ENCODE results near the gene CUL4A.
"Not testable (repeated sequence)": the region's sequence is repeated elsewhere in the genome, so short reads cannot be mapped to it uniquely, and the experiment has no call there.

CUL4A gene

DNA sequence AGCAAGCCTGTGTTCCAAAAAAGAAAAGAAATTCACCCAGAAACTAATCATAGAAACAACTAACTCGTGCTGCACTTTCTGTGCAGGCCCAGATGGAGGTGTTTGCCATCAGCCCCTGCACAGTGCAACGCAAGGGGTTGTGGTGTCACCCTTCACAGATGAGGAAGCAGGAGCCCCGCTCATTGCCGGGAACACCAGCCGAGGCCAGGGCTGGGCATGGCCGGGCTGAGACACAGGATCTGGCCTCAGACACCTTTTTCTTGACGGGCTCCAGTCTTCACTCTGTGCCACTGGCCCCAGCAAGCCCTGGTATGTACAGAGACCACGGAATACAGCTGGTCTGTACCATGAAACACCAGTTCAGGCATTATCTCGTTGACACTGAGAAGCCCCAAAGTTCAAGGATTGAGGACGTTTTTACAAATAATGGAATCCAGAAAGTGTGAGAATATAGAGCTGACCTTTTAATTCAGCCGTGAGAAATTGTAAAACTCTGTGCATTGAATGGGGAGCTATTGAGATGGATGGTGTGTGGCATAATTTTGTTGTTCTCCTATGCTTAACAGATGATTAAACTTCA is 43.2 kb downstream of the CUL4A start:
- H3K9me3 ChIP-seq (ENCODE audit: control insufficient read depth, insufficient read depth, low read depth, low read length) = no peaks in the 10 kb centered on the region
- no peaks in the 10 kb centered on the region for H3K4me1 ChIP-seq (ENCODE audit: control insufficient read depth, insufficient read depth, low read length)
- ChIA-PET CTCF (no interaction called here), POLR2A (no interaction called here)
- no peak for TF ChIP-seq CTCF (tag by site-specific recombination; IDR thresholded peaks at IDR 0.05)
- H3K4me3 ChIP-seq (ENCODE audit: low read depth, low read length) = no peak overlapping the region
- peaks cover 11 to 85% of the 10 kb centered on the region in 2 experiments; a peak in 2 of 3 replicates for H3K36me3 ChIP-seq (ENCODE audit: control insufficient read depth in 2 of 2, insufficient read depth in 1 of 2, low read length in 2 of 2)
- H3K27ac ChIP-seq (ENCODE audit: extremely low read depth, low read depth, low read length) = no peak overlapping the region

DNA sequence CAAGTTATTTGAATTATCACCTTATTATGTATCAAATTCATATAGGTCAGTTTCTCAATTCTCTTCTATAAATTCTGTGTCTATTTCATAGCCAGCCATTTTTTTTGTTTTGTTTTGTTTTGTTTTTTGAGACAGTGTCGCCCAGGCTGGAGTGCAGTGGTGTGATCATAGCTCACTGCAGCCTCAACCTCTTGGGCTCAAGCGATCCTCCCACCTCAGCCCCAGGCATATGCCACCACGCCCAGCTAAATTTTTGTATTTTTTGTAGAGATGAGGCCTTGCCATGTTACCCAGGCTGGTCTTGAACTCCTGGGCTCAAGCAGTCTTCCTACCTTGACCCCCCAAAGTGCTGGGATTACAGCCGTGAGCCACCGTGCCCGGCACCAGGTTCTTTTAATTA is 48.5 kb downstream of the CUL4A start:
- H3K36me3 ChIP-seq (ENCODE audit: control insufficient read depth in 2 of 2, insufficient read depth in 1 of 2, low read length in 2 of 2) = peaks cover 11 to 62% of the 10 kb centered on the region in 2 experiments; a peak in 2 of 3 replicates
- H3K9me3 ChIP-seq (ENCODE audit: control insufficient read depth, insufficient read depth, low read depth, low read length); H3K27ac ChIP-seq (ENCODE audit: extremely low read depth, low read depth, low read length); H3K4me1 ChIP-seq (ENCODE audit: control insufficient read depth, insufficient read depth, low read length); POLR2A ChIA-PET; H3K4me3 ChIP-seq (ENCODE audit: low read depth, low read length); CTCF ChIA-PET: not testable (repeated sequence)

DNA sequence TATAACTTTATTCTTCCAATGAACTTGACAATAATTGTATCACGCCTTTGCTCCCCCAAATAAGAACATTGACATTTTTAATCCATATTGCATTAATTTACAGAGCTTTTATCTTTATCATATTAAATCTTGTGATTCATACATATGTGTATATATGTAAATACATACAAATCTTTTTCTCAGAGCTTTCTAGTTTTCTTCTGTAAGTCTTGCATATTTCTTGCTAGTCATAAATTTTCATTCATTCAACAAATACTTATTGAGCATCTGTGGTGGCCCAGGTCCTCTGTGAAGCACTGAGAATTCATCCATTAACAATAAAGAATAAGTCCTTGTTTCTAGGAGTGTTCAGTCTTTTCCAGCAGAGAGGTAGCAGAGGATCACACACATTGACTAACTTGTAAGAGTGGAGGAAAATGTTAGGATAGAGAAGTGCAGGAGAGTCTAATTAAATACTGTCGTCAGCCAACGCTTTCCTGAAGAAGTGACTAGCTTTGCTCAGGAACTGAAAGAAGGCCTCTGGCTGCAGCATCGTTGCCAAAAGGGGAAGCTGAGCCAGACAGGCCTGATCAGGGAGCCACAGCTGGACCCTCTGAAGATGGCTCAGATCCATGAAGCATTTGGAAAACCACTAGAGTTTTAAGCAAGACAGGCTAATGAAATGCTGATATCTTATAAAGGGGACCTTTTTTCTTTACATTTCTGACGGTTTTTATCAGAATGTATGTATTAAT is 49.1 kb downstream of the CUL4A start:
- no peak for TF ChIP-seq HOXC10 (CRISPR knock-in tag; IDR thresholded peaks at IDR 0.05)
- Histone ChIP-seq H3K4me3 (ENCODE audit: low read depth, low read length) (no peak overlapping the region), H3K36me3 (ENCODE audit: control insufficient read depth in 2 of 2, insufficient read depth in 1 of 2, low read length in 2 of 2) (peaks cover 11 to 62% of the 10 kb centered on the region in 2 experiments; a peak in 2 of 3 replicates), H3K9me3 (ENCODE audit: control insufficient read depth, insufficient read depth, low read depth, low read length) (no peaks in the 10 kb centered on the region), H3K27ac (ENCODE audit: extremely low read depth, low read depth, low read length) (no peak overlapping the region), H3K4me1 (ENCODE audit: control insufficient read depth, insufficient read depth, low read length) (no peaks in the 10 kb centered on the region)
- CTCF ChIA-PET = interaction anchor here (0.6 kb wide), 3 partner anchors 205 to 501 kb away, joined by 3 to 4 read pairs (median 3); no protein-coding TSS in a partner anchor
- POLR2A ChIA-PET = no interaction called here

- Histone ChIP-seq H3K4me1 (ENCODE audit: control insufficient read depth, insufficient read depth, low read length) (no peaks in the 10 kb centered on the region), H3K36me3 (ENCODE audit: control insufficient read depth in 2 of 2, insufficient read depth in 1 of 2, low read length in 2 of 2) (peaks cover 11 to 48% of the 10 kb centered on the region in 2 experiments; a peak in 2 of 3 replicates), H3K27ac (ENCODE audit: extremely low read depth, low read depth, low read length) (no peak overlapping the region), H3K9me3 (ENCODE audit: control insufficient read depth, insufficient read depth, low read depth, low read length) (no peaks in the 10 kb centered on the region), H3K4me3 (ENCODE audit: low read depth, low read length) (no peak overlapping the region)
- TF ChIP-seq ZNF19 (tag by site-specific recombination; IDR thresholded peaks at IDR 0.05; ENCODE audit: low read depth) (no peak), ZNF266 (tag by site-specific recombination; IDR thresholded peaks at IDR 0.05; ENCODE audit: low read depth) (no peak), ZNF571 (tag by site-specific recombination; IDR thresholded peaks at IDR 0.05) (no peak), ZNF133 (tag by site-specific recombination; IDR thresholded peaks at IDR 0.05) (no peak), PRDM6 (tag by site-specific recombination; IDR thresholded peaks at IDR 0.05) (no peak), ZNF248 (tag by site-specific recombination; IDR thresholded peaks at IDR 0.05) (no peak), GLI4 (tag by site-specific recombination; IDR thresholded peaks at IDR 0.05) (no peak), ZNF146 (tag by site-specific recombination; IDR thresholded peaks at IDR 0.05) (no peak)
- ChIA-PET CTCF (no interaction called here), POLR2A (no interaction called here)
These were observed 51.6 kb downstream of the CUL4A start for GRCh38 chr13:113260996-113261395.

- H3K4me3 ChIP-seq (ENCODE audit: low read depth, low read length); H3K9me3 ChIP-seq (ENCODE audit: control insufficient read depth, insufficient read depth, low read depth, low read length); H3K4me1 ChIP-seq (ENCODE audit: control insufficient read depth, insufficient read depth, low read length); H3K27ac ChIP-seq (ENCODE audit: extremely low read depth, low read depth, low read length); CTCF ChIA-PET; POLR2A ChIA-PET: not testable (repeated sequence)
- peaks cover under 1 to 37% of the 10 kb centered on the region in 2 experiments; a peak in 2 of 3 replicates for H3K36me3 ChIP-seq (ENCODE audit: control insufficient read depth in 2 of 2, insufficient read depth in 1 of 2, low read length in 2 of 2)
These were observed 53.6 kb downstream of the CUL4A start for GRCh38 chr13:113263016-113263415.
